K562 (cell line): ENCODE results near the gene MIR17HG. TPM values are rescaled to one million over a fixed set of nuclear protein-coding genes. Genes with fewer than 3 reads are reported as not detected.

Experiments
- ATAC-seq: fragments of 200-7000 bp; cut with Tn5 transposase; 3 replicates; pipeline ENCODE4 v1.9.1; 2020; ENCODE audit warnings: moderate library complexity
- BruUV-seq: library from RNA; stranded (reverse); fragments of 400-500 nt; replicated peaks from 2 replicates; lab custom pipeline; 2021; lab: Mats Ljungman, UMichigan
- CTCF ChIA-PET: fragments of 300-600 bp; formaldehyde crosslinking; extraction: SDS; loops from one replicate; lab custom pipeline; 2021; ENCODE audit warnings: low intra/inter-chr PET ratio; lab: Yijun Ruan, JAX
- POLR2A ChIA-PET: fragments of 300-600, 350-650 bp; sonication (Branson Sonifier 250); formaldehyde crosslinking; extraction: SDS; loops from one replicate; lab custom pipeline; 2021; ENCODE audit warnings: antibody characterized with exemption, inconsistent platforms; lab: Yijun Ruan, JAX
- DNase-seq, 4 experiments: peaks; one replicate each; pipeline versions ENCODE4 v3.0.0 to v3.0.0-alpha.2; 2011 to 2018; ENCODE audit warnings: low spot score in 3 of 4, mixed read lengths in 3 of 4; ENCODE audit errors: extremely low read depth in 1 of 4
- FAIRE-seq: peaks from 2 replicates; lab custom pipeline; 2011; peaks lifted over from hg19 to GRCh38; lab: Jason Lieb, UNC
- H2AFZ ChIP-seq: 2 replicates; pipeline ENCODE4 v1.6.0; 2011; ENCODE audit warnings: low read depth, low read length, control low read depth, inconsistent platforms
- H3K27ac ChIP-seq: fragments of 200-600 bp; 3 replicates; pipeline ENCODE4 v1.8.0; 2011; ENCODE audit warnings: low read depth, mild to moderate bottlenecking, control low read depth, inconsistent platforms, low read length, moderate library complexity, mixed read lengths; ENCODE audit errors: extremely low read depth
- H3K27me3 ChIP-seq, 2 experiments: fragments of 300-600 bp in 1 of 2; 2 replicates in 1 of 2; 3 replicates in 1 of 2; pipeline versions ENCODE4 v1.6.0 to v1.8.0; 2011; ENCODE audit warnings: inconsistent platforms in 2 of 2, low read length in 2 of 2, mild to moderate bottlenecking in 1 of 2, mixed read lengths in 1 of 2, moderate library complexity in 1 of 2; ENCODE audit not compliant: control insufficient read depth in 2 of 2, insufficient read depth in 2 of 2
- H3K36me3 ChIP-seq: fragments of 300-600 bp; 3 replicates; pipeline ENCODE4 v1.8.0; 2011; ENCODE audit warnings: mild to moderate bottlenecking, low read length, inconsistent platforms; ENCODE audit not compliant: control insufficient read depth, insufficient read depth
- H3K4me1 ChIP-seq, 2 experiments: fragments of 200-600 bp in 1 of 2; replicated peaks in 1 of 2; 2 replicates in 1 of 2; 3 replicates in 1 of 2; pipeline versions ENCODE4 v1.5.1 to v1.8.0; 2011; ENCODE audit warnings: inconsistent platforms in 2 of 2, low read length in 2 of 2, mild to moderate bottlenecking in 1 of 2, mixed read lengths in 1 of 2, moderate library complexity in 1 of 2; ENCODE audit not compliant: control insufficient read depth in 2 of 2, insufficient read depth in 2 of 2
- H3K4me2 ChIP-seq: 2 replicates; pipeline ENCODE4 v1.6.1; 2011; ENCODE audit warnings: low read length, control low read depth, inconsistent platforms, mixed read lengths; ENCODE audit not compliant: insufficient read depth
- H3K4me3 ChIP-seq: fragments of 200-600 bp; sonication (generic), shearing (Covaris generic); 2 replicates; pipeline ENCODE4 v1.5.1; 2016; ENCODE audit warnings: control low read depth, inconsistent platforms
- H3K79me2 ChIP-seq: fragments of 200-600 bp; 3 replicates; pipeline ENCODE4 v1.8.0; 2011; ENCODE audit warnings: low read length, inconsistent platforms; ENCODE audit not compliant: control insufficient read depth, insufficient read depth
- H3K9ac ChIP-seq, 2 experiments: 2 replicates each; pipeline versions ENCODE4 v1.6.0 to v1.6.1; 2011; ENCODE audit warnings: low read depth in 2 of 2, low read length in 2 of 2, control low read depth in 1 of 2, inconsistent platforms in 1 of 2, mild to moderate bottlenecking in 1 of 2, mixed read lengths in 1 of 2; ENCODE audit not compliant: insufficient read depth in 1 of 2
- H3K9me1 ChIP-seq: one replicate; pipeline ENCODE4 v1.6.0; 2011; ENCODE audit warnings: inconsistent platforms, mild to moderate bottlenecking, low read length, moderate library complexity; ENCODE audit not compliant: control insufficient read depth, insufficient read depth
- H3K9me3 ChIP-seq: replicated peaks from 2 replicates; pipeline ENCODE4 v1.5.1; 2011; ENCODE audit warnings: low read depth, low read length, inconsistent platforms; ENCODE audit not compliant: control insufficient read depth, insufficient read depth
- H4K20me1 ChIP-seq: replicated peaks from 2 replicates; pipeline ENCODE4 v1.6.1; 2011; ENCODE audit warnings: low read length, inconsistent platforms, mixed read lengths; ENCODE audit not compliant: control insufficient read depth, insufficient read depth
- ARID3B ChIP-seq: fragments of 250-450 bp; sonication (Bioruptor Pico); IDR thresholded peaks from 2 replicates; pipeline ENCODE4 v1.4.0; 2020; ENCODE audit warnings: borderline replicate concordance
- CEBPG ChIP-seq, 3 experiments: fragments of 200-800 bp in 1 of 3; sonication (Bioruptor generic) in 1 of 3; sonication (generic) in 1 of 3; formaldehyde crosslinking in 1 of 3; IDR thresholded peaks in 2 of 3; conservative IDR thresholded peaks in 1 of 3; 2 replicates each; pipeline versions ENCODE4 v1.6.1 to v1.8.0; 2016 to 2022; ENCODE audit warnings: missing compliant biosample characterization in 2 of 3, missing genetic modification characterization in 2 of 3, mild to moderate bottlenecking in 1 of 3, missing genetic modification reagents in 1 of 3
- CHD4 ChIP-seq: fragments of 200-600 bp; sonication (generic); IDR thresholded peaks from 3 replicates; pipeline ENCODE4 v1.6.1; 2012; ENCODE audit warnings: low read depth, mild to moderate bottlenecking, mixed read lengths, low read length, inconsistent platforms; ENCODE audit not compliant: insufficient read depth, insufficient replicate concordance, poor library complexity, severe bottlenecking
- MXI1 ChIP-seq: IDR thresholded peaks from 2 replicates; pipeline ENCODE4 v1.6.1; 2011; ENCODE audit warnings: low read depth, mild to moderate bottlenecking, improper control_type of control experiment, low read length
- RFX5 ChIP-seq: IDR thresholded peaks from 2 replicates; pipeline ENCODE4 v1.6.1; 2011; ENCODE audit warnings: low read depth, mild to moderate bottlenecking, improper control_type of control experiment, low read length
- TAF1 ChIP-seq: IDR thresholded peaks from 2 replicates; pipeline ENCODE4 v1.6.1; 2011; ENCODE audit warnings: mild to moderate bottlenecking, low read length, moderate library complexity; ENCODE audit not compliant: insufficient read depth, control insufficient read depth, severe bottlenecking; ENCODE audit errors: extremely low read depth
- TFAM ChIP-seq: fragments of 250-450 bp; sonication (Bioruptor Pico); conservative IDR thresholded peaks from 2 replicates; pipeline ENCODE4 v1.5.0; 2021; ENCODE audit warnings: mild to moderate bottlenecking, moderate library complexity
- ZBTB8A ChIP-seq: fragments of 450-650 bp; IDR thresholded peaks from 2 replicates; pipeline ENCODE4 v1.6.1; 2018; ENCODE audit warnings: mild to moderate bottlenecking, moderate library complexity; ENCODE audit not compliant: partially characterized antibody
- ZFX ChIP-seq: sonication (generic); formaldehyde crosslinking; IDR thresholded peaks from 2 replicates; pipeline ENCODE4 v1.8.0; 2022; ENCODE audit warnings: mild to moderate bottlenecking, missing genetic modification reagents, moderate library complexity
- ZNF445 ChIP-seq: fragments of 250-450 bp; sonication (Bioruptor Pico); IDR thresholded peaks from 2 replicates; pipeline ENCODE4 v1.4.0; 2020; ENCODE audit warnings: low read depth, mild to moderate bottlenecking, moderate library complexity
- ZNF740 ChIP-seq, 3 experiments: fragments of 200-800 bp in 1 of 3; sonication (Bioruptor generic) in 1 of 3; sonication (generic) in 1 of 3; formaldehyde crosslinking in 1 of 3; IDR thresholded peaks; 2 replicates each; pipeline versions ENCODE4 v1.6.1 to v1.8.0; 2016 to 2022; ENCODE audit warnings: mild to moderate bottlenecking in 2 of 3, missing compliant biosample characterization in 2 of 3, missing genetic modification characterization in 2 of 3, missing genetic modification reagents in 1 of 3
- ZNF79 ChIP-seq: fragments of 250-450 bp; sonication (Bioruptor Pico); IDR thresholded peaks from 2 replicates; pipeline ENCODE4 v1.4.0; 2020; ENCODE audit warnings: low read depth, mild to moderate bottlenecking, moderate library complexity
- WGBS: fragments of 100-300 bp; shearing (Covaris generic); methylation state at CpG from one replicate; pipeline ENCODE4 v1.1.6; 2016; ENCODE audit warnings: low coverage, mixed read lengths; ENCODE audit not compliant: insufficient coverage; ENCODE audit errors: missing lambda C conversion rate; 5-methylcytosine and 5-hydroxymethylcytosine counted together
- in situ Hi-C: fragments of 300-500 bp; cut with MboI; formaldehyde crosslinking; loops from 4 replicates; pipeline ENCODE4 v1.15.0; 2018; ENCODE audit warnings: inconsistent platforms, mixed read lengths
- intact Hi-C: fragments of 100-400 bp; cut with micrococcal nuclease; formaldehyde crosslinking; loops from 2 replicates; pipeline ENCODE4 v1.14.2; 2022
- polyA plus RNA-seq, 8 experiments: library from polyadenylated mRNA; depleted of rRNA in 4 of 8; stranded (reverse) in 5 of 8; unstranded in 3 of 8; fragments of >200 nt; fragmentation: Nextera tagmentation in 2 of 8; fragmentation: Illumina TruSeq in 1 of 8; extraction: Ambion mirVana in 2 of 8; extraction: Trizol in 1 of 8; gene quantifications; 2 replicates each; pipeline versions ENCODE4 v1.2.1 to v1.2.3, GENCODE V29; 2011 to 2014; ENCODE audit warnings: inconsistent platforms in 1 of 8, missing spikeins in 1 of 8
- total RNA-seq, 7 experiments: library from RNA; depleted of rRNA in 6 of 7; stranded (reverse); fragments of >200 nt in 6 of 7; fragmentation: Illumina TruSeq in 2 of 7; extraction: Trizol in 2 of 7; gene quantifications; 2 replicates each; pipeline versions ENCODE4 v1.2.1 to v1.2.3, GENCODE V29; 2011 to 2021; ENCODE audit warnings: low replicate concordance in 1 of 7
- TF ChIP-seq, protein P1 (sequence below): fragments of 250-450 bp; sonication (Bioruptor Pico); IDR thresholded peaks from 2 replicates; pipeline ENCODE4 v1.5.0; 2021
- TF ChIP-seq, protein P2 (sequence below): fragments of 250-450 bp; sonication (Bioruptor Pico); IDR thresholded peaks from 2 replicates; pipeline ENCODE4 v1.5.0; 2022; ENCODE audit warnings: mild to moderate bottlenecking

Gene MIR17HG
- total and polyA plus RNA-seq, 9 of the 15 experiments (the other 6 are each of a cell fraction or from before 2014, with no cell fraction given): 44.2 to 218 (median 77.8) TPM

GRCh38 chr13:91326146-91326545 is 21.3 kb upstream of the MIR17HG start:
- Histone ChIP-seq H3K27ac (no peak overlapping the region), H3K9me1 (no peaks in the 10 kb centered on the region), H3K27me3 (no peaks in the 10 kb centered on the region), H2AFZ (no peak overlapping the region), H4K20me1 (no peaks in the 10 kb centered on the region), H3K36me3 (no peaks in the 10 kb centered on the region), H3K4me2 (no peak overlapping the region), H3K4me1 (no peaks in the 10 kb centered on the region), H3K9ac (no peak overlapping the region), H3K79me2 (no peaks in the 10 kb centered on the region), H3K4me3 (no peak overlapping the region), H3K9me3 (no peaks in the 10 kb centered on the region)
- intact Hi-C loops: no loop called here
- CTCF ChIA-PET: no interaction called here
- DNase-seq (no peak), ATAC-seq (no peak), FAIRE-seq (no peak)
- under 1% methylated on average over 7 of the region's 7 CpGs for WGBS
- POLR2A ChIA-PET: interaction anchor here (0.8 to 2.1 kb wide), 9 partner anchors 9 to 47 kb away, joined by 3 to 7 read pairs (median 5); no protein-coding TSS in a partner anchor
- TF ChIP-seq TFAM (CRISPR knock-in tag) (0 out of 2 replicates have a peak, but pooled peaks have one; percentile 12), CEBPG (CRISPR knock-in tag; IDR thresholded peaks at IDR 0.05) (no peak), CEBPG (tag; conservative IDR thresholded peaks at IDR 0.05 in 1 of 2, IDR thresholded peaks at IDR 0.05 in 1 of 2) (0 out of 4 replicates have a peak, but pooled peaks of 1 of the 2 experiments have one; percentile 31), CHD4 (no peak), RFX5 (peak; percentile 45; the same call in 1 of the 2 replicates), ZBTB8A (no peak), TAF1 (no peak), ZNF79 (no peak), ZNF740 (CRISPR knock-in tag; IDR thresholded peaks at IDR 0.05) (no peak), ZNF740 (tag; IDR thresholded peaks at IDR 0.05) (0 out of 4 replicates have a peak, but pooled peaks of 1 of the 2 experiments have one; percentile 38), MXI1 (no peak), ZFX (CRISPR knock-in tag) (0 out of 2 replicates have a peak, but pooled peaks have one; percentile 22), ZNF445 (CRISPR knock-in tag) (no peak), ARID3B (no peak)
- TF ChIP-seq, protein P1, sequence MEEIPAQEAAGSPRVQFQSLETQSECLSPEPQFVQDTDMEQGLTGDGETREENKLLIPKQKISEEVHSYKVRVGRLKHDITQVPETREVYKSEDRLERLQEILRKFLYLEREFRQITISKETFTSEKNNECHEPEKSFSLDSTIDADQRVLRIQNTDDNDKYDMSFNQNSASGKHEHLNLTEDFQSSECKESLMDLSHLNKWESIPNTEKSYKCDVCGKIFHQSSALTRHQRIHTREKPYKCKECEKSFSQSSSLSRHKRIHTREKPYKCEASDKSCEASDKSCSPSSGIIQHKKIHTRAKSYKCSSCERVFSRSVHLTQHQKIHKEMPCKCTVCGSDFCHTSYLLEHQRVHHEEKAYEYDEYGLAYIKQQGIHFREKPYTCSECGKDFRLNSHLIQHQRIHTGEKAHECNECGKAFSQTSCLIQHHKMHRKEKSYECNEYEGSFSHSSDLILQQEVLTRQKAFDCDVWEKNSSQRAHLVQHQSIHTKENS (CRISPR knock-in tag): no peak
- TF ChIP-seq, protein P2, sequence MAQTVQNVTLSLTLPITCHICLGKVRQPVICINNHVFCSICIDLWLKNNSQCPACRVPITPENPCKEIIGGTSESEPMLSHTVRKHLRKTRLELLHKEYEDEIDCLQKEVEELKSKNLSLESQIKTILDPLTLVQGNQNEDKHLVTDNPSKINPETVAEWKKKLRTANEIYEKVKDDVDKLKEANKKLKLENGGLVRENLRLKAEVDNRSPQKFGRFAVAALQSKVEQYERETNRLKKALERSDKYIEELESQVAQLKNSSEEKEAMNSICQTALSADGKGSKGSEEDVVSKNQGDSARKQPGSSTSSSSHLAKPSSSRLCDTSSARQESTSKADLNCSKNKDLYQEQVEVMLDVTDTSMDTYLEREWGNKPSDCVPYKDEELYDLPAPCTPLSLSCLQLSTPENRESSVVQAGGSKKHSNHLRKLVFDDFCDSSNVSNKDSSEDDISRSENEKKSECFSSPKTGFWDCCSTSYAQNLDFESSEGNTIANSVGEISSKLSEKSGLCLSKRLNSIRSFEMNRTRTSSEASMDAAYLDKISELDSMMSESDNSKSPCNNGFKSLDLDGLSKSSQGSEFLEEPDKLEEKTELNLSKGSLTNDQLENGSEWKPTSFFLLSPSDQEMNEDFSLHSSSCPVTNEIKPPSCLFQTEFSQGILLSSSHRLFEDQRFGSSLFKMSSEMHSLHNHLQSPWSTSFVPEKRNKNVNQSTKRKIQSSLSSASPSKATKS: no peak
- in situ Hi-C loops: no loop called here
- no TSS peak for BruUV-seq
